GM19328 (cell line): ENCODE data around the gene WNK2.

Experiments
- ATAC-seq: cut with Tn5 transposase; IDR thresholded peaks from one replicate; pipeline ENCODE4 v1.9.1; 2021; ENCODE audit warnings: mild to moderate bottlenecking, moderate library complexity; ENCODE audit not compliant: unreplicated experiment

WNK2 gene

GRCh38 chr9:93291536-93292287 lies 107.8 kb downstream of the WNK2 start:
- no peak for ATAC-seq

- ATAC-seq: no peak
Measured at GRCh38 chr9:93292288-93292615, 108.3 kb downstream of the WNK2 start.

GRCh38 chr9:93292664-93293328 lies 108.9 kb downstream of the WNK2 start:
- no peak for ATAC-seq

GRCh38 chr9:93294011-93294410 lies 110.1 kb downstream of the WNK2 start:
- no peak for ATAC-seq

- ATAC-seq: no peak
Measured at GRCh38 chr9:93295031-93295430, 111.1 kb downstream of the WNK2 start.

GRCh38 chr9:93295456-93296076 lies 111.6 kb downstream of the WNK2 start:
- no peak for ATAC-seq

GRCh38 chr9:93296889-93297480 lies 113.0 kb downstream of the WNK2 start:
- no peak for ATAC-seq

- no peak for ATAC-seq
Measured at GRCh38 chr9:93297659-93298497, 113.9 kb downstream of the WNK2 start.

GRCh38 chr9:93298498-93299417 lies 114.8 kb downstream of the WNK2 start:
- ATAC-seq: no peak

GRCh38 chr9:93299418-93300174 lies 115.7 kb downstream of the WNK2 start:
- no peak for ATAC-seq

- no peak for ATAC-seq
Measured at GRCh38 chr9:93300175-93300572, 116.2 kb downstream of the WNK2 start.

GRCh38 chr9:93300585-93301081 lies 116.7 kb downstream of the WNK2 start:
- no peak for ATAC-seq

GRCh38 chr9:93301291-93301811 lies 117.4 kb downstream of the WNK2 start:
- ATAC-seq: no peak

- ATAC-seq: no peak
Measured at GRCh38 chr9:93301911-93302541, 118.1 kb downstream of the WNK2 start.

- no peak for ATAC-seq
Measured at GRCh38 chr9:93302586-93303257, 118.8 kb downstream of the WNK2 start.

- ATAC-seq: no peak
Measured at GRCh38 chr9:93303258-93303771, 119.4 kb downstream of the WNK2 start.

- no peak for ATAC-seq
Measured at GRCh38 chr9:93303806-93304573, 120.1 kb downstream of the WNK2 start.
